ENCODE measurements around the gene CAVIN2. TPM values are rescaled to one million over a fixed set of nuclear protein-coding genes. Genes with fewer than 3 reads are reported as not detected.

The CAVIN2 gene
- total RNA-seq, 1 donor: 29.8 TPM

DNA sequence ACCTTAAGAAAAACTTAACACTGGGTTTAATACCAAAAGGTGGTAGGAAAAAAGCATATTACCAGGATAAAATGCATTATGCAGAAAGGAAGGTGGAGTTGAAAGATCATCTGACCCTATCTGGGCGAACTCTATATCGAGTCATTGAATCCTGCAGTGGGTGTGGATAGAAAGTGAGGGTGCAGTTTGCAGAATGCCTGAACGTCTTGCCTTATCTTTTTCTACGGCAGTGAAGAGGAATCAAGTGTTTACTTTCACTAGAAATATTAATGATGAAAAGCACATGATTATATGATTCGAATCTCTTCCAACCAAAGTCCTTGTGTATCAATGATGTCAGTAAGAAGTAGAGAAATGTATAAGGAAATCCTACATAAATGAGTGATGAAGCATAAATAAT lies 4.3 kb upstream of the CAVIN2 start:
- no peak for DNase-seq (ENCODE audit: low read depth)
- H3K4me3 ChIP-seq (ENCODE audit: low read depth, low read length): no peak overlapping the region
- TF ChIP-seq, protein P1, sequence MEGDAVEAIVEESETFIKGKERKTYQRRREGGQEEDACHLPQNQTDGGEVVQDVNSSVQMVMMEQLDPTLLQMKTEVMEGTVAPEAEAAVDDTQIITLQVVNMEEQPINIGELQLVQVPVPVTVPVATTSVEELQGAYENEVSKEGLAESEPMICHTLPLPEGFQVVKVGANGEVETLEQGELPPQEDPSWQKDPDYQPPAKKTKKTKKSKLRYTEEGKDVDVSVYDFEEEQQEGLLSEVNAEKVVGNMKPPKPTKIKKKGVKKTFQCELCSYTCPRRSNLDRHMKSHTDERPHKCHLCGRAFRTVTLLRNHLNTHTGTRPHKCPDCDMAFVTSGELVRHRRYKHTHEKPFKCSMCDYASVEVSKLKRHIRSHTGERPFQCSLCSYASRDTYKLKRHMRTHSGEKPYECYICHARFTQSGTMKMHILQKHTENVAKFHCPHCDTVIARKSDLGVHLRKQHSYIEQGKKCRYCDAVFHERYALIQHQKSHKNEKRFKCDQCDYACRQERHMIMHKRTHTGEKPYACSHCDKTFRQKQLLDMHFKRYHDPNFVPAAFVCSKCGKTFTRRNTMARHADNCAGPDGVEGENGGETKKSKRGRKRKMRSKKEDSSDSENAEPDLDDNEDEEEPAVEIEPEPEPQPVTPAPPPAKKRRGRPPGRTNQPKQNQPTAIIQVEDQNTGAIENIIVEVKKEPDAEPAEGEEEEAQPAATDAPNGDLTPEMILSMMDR (IDR thresholded peaks at IDR 0.05; ENCODE audit: insufficient read depth, low read length): no peak

DNA sequence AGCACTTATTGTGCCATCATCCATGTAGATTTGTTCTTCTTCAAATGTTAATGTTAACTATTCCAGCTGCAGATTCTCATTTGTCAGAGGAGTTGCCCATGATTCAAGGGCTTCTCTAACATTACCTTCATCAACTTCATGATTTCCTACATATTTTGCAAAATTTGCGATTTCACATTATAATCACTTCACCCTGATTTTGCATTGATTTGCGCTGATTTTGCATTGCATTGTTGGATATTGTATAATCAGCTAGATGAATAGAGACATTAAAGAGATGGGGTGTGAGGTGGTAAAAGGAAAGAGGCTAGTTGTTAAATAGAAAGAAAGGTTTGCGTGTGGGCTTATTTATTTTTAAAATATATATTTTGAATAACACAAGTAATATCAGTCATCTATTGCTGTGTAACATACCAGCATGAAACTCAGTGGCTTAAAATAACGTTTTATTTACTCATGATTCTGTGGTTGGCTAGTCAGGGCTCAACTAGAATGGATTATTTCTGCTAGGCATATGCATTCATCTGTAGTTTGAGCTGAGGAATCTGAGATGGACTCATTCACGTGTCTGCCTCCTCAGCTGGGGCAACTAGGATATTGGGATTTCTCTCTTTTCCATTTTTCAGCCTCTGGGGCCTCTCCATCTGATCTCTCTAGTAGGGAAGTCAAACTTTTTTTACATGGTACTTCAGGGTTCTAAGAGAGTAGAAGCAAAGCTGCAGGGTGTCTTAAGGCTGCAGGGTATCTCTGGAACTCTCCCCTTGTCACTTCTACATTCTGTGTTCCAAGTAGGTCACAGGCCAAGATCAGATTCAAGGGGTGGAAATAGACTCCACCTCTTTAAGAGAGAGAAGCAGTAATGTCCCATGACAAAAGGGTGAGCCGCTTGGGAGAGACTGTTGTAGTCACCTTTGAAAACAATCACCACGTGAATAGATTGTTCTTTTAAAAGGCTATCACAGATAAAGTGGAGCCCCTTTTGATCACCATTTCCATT lies 2.2 kb upstream of the CAVIN2 start:
- TF ChIP-seq, protein P1 (IDR thresholded peaks at IDR 0.05; ENCODE audit: insufficient read depth, low read length): no peak
- DNase-seq (ENCODE audit: low read depth): no peak
- H3K4me3 ChIP-seq (ENCODE audit: low read depth, low read length): no peak overlapping the region

DNA sequence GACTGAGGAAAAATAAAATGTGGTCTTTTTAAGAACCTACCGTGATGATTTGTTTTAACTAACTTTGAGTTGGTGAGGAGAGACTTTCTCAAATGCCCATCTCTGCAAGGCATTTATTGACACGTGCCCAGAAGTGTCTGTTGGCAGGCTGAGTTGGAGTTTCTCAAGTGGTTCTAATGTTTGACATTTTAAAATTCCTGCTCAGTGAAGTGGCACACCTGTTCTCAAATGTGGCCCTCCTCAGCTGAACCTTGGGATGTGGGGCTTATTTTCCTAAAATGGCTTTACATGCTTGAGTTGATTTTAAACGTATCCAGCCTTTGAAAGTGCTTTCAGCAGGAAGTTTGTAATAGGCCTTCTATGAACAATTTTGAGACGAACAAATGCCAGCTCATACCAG lies 876 bp upstream of the CAVIN2 start:
- TF ChIP-seq, protein P1 (IDR thresholded peaks at IDR 0.05; ENCODE audit: insufficient read depth, low read length): no peak
- H3K4me3 ChIP-seq (ENCODE audit: low read depth, low read length): no peak overlapping the region
- no peak for DNase-seq (ENCODE audit: low read depth)

DNA sequence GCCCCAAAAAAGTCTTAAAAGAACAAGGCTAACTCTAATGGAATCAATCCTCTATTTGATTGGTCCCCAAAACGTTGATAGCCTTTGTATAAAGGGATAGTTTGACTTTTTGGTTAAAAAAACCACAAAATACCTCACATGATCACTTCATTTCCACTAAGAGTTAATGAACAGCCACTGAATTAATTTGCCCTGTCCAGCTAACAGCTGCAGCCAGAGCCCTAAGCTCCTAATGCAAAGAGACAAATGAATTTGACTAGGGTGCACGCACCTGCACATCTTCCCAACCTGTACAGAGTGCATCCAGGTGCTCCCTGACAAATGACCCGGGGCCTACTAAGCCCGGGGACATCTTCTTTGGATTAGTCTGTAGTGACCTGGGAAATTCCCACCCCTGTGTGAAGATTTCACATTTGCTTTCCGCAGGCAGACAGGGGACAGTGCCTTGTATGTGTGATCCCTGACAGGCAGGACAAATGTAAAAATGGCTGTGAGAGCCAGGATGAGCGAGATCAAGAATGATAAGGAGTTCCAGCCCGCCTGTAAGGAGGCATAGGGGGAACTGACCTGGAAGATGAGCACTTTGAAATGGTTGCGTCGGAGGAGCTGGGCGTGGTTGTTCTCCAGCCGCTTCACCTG lies 893 bp downstream of the CAVIN2 start:
- TF ChIP-seq, protein P1 (IDR thresholded peaks at IDR 0.05; ENCODE audit: insufficient read depth, low read length): no peak
- peak overlapping the region; percentile 77 for H3K4me3 ChIP-seq (ENCODE audit: low read depth, low read length)
- DNase-seq (ENCODE audit: low read depth): no peak

DNA sequence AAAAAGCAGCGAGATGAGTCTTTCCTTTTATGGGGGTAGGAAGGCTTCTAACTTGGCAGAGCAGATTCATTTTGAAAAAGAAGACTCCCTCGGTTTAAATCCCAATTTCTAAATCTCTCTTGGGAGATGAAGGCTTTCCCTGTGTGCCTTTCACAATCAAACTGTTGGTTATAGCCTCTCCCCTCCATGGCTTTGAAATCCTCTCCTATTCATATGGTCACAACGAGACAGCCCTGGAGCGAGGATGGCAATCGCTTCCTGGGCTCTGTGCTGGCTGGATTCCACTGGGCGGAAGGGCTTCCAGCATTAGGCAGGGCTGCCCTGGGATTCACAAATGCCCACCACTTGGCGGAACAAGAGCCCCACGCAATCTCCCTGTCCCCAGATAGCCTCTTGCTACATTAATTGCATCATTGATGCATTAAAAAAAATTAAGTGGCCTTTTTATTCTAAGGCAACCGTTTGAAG lies 1.6 kb downstream of the CAVIN2 start:
- H3K4me3 ChIP-seq (ENCODE audit: low read depth, low read length): peak overlapping the region; percentile 77
- DNase-seq (ENCODE audit: low read depth): peak; percentile 51
- TF ChIP-seq, protein P1 (IDR thresholded peaks at IDR 0.05; ENCODE audit: insufficient read depth, low read length): no peak

DNA sequence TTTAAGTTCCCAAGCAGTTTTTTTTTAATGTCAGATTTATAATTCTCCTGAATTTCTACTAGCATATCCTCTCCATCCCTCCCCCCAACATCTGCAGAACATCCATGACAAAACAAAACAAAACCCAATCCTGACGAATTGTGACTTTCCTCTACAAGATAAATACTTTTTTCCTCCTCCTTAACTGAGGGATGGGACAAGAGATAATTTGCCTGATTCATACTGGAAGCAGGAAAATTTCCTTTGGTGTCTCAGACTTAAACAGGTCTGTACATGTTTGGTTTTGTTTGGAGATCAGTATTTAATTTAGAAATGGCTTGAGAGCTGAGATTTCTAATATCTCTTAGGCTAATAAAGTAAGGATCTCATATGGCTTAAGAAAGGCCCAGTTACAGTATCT lies 2.2 kb downstream of the CAVIN2 start:
- peak overlapping the region; percentile 77 for H3K4me3 ChIP-seq (ENCODE audit: low read depth, low read length)
- TF ChIP-seq, protein P1 (IDR thresholded peaks at IDR 0.05; ENCODE audit: insufficient read depth, low read length): no peak
- peak; percentile 34 for DNase-seq (ENCODE audit: low read depth)

Data from fibroblast of the aortic adventitia (primary cell).